GM18868 (cell line): ENCODE data around the gene CDKN2D.
"Not testable (repeated sequence)": the region's sequence is repeated elsewhere in the genome, so short reads cannot be mapped to it uniquely, and the experiment has no call there.

Experiments
- ATAC-seq: cut with Tn5 transposase; IDR thresholded peaks from one replicate; pipeline ENCODE4 v1.9.1; 2021; ENCODE audit warnings: mild to moderate bottlenecking, moderate library complexity; ENCODE audit not compliant: unreplicated experiment

The CDKN2D gene

DNA sequence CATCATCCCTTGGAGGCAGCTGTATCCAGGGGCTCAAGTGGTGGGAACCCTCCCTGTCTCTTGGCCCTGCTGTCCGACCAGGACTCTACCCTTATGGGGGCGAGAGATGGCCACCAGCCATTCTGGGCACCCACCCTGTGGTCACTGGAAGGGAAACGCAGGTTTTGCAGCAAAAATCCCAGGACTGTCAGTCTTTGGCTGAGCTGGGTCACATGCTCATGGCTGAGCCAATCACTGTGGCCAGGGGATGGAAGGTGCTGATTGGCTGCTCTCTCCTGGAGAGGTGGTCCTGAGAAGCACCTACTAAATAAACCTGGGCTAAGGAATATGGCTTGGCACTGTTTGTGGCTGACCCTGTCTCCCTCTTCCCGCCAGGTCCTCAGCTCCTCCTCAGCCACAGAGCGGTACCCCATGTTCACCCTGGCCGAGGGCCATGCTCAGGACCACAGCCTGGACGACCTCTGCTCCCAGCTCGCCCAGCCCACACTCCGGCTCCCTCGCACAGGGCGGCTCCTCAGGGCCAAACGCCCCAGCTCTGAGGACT is 16.2 kb downstream of the CDKN2D start:
- ATAC-seq = no peak

DNA sequence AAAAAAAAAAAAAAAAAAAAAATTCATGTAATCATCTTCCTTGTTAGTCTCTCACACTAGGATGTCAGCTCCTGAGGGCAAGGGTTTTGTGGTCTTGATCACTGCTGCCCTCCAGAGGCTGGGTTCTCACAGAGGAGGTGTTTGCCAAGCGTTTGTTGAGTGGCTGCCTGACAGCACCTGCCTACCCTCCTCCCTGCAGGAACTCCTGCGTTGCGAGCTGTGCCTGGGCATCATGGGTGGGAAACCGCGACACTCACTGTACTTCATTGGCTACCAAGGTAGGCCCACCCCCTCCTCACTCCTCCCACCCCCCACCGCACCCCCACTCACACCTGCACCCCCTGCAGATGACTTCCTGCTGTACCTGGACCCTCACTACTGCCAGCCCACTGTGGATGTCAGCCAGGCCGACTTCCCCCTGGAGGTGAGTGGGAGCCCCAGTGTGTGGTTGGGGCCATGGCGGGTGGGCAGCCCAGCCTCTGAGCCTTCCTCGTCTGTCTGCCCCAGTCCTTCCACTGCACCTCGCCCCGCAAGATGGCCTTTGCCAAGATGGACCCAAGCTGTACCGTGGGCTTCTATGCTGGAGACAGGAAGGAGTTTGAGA is 17.0 kb downstream of the CDKN2D start:
- ATAC-seq = no peak

DNA sequence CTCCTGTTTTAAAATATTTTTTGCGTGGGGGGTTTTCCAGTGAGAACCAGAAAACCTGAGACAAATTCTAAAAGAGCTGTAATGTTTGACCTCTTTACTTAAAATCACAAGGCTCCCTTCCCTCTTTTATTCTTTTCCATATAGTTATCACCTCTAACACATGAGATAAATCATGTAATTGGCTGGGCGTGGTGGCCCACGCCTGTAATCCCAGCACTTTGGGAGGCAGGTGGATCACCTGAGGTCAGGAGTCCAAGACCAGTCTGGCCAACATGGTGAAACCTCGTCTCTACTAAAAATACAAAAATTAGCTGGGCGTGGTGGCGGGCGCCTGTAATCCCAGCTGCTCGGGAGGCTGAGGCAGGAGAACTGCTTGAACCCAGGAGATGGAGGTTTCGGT is 17.8 kb downstream of the CDKN2D start:
- not testable (repeated sequence) for ATAC-seq

DNA sequence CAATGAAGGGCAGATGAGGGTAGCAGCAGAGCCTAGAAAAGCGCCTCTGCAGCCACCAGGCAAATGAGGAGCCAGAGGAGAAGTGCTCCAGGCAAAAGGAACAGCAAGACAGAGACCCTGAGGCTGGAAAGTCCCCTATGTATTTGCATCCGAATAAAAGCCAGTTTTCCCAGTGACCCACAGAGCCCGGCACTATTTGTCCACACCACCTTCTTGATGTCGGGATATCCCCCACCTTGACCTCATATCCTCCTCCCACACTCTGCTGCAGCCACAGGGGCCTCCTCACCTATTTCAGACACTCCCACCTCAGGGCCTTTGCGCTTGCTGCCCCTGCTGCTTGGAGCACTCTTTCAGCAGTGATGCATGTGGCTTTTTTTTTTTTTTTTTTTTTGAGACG is 18.4 kb downstream of the CDKN2D start:
- no peak for ATAC-seq

DNA sequence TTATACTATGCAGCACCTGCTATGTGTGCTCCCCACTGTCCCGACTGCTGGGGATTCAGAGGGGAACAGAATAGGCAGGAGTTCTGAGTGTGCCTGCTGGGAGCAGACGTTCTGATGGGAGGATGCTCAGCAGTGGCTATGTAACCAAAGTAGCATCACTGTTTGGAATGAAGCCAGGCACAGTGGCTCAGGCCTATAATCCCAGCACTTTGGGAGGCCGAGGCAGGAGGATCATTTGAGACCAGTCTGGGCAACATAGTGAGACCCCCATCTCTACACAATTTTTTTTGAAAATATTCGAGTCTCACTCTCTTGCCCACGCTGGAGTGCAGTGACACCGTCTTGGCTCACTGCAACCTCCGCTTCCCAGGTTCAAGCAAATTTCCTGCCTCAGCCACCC is 19.0 kb downstream of the CDKN2D start:
- no peak for ATAC-seq

DNA sequence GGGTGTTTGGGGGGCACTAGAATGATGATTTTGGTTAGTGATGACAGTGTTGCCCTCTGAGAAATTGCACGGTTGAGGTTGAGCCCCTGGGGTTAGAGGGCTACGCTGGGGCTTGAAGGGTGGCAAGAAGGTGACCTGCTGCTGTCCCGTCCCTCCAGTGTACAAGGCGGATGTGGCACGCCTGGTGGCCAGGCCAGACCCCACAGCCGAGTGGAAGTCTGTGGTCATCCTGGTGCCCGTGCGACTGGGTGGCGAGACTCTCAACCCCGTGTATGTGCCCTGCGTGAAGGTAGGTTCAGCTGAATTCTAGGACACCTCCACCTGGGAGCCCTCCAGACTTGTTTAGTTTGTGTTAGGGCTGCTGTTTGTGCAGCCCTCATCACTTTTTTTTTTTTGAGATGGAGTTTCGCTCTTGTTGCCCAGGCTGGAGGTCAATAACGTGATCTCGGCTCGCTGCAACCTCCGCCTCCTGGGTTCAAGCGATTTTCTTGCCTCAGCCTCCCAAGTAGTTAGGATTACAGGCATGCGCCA is 20.0 kb downstream of the CDKN2D start:
- ATAC-seq = no peak

DNA sequence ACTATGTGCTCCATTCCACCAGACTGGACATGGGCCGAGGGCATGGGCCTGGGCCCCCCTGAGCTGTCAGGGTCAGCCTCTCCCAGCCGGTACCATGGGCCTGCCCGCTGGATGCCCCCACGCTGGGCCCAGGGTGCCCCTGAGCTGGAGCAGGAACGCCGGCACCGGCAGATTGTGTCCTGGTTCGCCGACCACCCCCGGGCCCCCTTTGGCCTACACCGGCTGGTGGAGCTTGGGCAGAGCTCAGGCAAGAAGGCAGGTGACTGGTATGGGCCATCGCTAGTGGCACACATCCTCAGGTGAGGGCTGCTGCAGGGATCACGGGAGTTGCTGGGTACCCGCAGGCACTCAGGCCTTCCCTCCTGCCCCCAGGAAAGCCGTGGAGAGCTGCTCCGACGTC is 22.0 kb downstream of the CDKN2D start:
- no peak for ATAC-seq

DNA sequence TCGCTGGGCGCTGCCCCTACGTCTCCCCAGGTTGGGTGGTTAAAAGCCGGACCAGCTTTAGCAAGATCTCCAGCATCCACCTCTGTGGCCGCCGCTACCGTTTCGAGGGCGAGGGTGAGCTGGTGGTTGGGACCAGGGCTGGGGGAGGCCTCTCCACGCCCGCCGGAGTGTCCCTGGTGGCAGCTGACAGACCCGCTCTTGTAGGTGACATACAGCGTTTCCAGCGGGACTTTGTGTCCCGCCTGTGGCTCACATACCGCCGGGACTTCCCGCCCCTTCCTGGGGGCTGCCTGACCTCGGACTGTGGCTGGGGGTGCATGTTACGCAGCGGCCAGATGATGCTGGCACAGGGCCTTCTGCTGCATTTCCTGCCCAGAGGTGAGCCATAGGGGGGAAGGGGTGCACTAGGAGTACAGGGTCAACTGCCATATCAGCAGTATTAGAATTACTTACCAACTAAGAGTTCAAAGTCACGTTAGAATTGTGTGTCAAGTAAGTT is 24.0 kb downstream of the CDKN2D start:
- no peak for ATAC-seq

DNA sequence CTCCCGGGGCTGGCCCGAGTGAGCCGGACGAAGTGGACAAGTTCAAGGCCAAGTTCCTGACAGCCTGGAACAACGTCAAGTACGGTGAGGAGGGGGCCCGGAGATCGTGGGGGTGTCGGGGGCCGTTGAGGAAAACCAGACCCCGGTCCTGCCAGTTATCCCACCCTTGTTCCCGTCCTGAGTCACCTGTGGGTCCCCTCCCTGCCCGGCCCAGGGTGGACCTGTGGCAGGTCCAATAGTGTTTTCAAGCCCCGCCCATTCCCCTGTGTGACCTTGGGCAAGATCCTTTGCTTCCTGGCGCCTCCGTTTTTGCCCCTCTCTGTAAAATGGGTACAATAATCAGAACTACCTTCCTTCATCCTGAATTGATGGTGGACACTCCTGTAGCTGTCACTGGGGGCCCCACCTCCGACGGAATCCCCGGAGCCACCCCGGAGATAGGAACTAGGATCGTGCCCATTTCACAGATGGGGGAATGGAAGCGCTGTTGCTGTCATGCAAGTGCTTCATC is 24.5 kb downstream of the CDKN2D start:
- ATAC-seq = no peak

DNA sequence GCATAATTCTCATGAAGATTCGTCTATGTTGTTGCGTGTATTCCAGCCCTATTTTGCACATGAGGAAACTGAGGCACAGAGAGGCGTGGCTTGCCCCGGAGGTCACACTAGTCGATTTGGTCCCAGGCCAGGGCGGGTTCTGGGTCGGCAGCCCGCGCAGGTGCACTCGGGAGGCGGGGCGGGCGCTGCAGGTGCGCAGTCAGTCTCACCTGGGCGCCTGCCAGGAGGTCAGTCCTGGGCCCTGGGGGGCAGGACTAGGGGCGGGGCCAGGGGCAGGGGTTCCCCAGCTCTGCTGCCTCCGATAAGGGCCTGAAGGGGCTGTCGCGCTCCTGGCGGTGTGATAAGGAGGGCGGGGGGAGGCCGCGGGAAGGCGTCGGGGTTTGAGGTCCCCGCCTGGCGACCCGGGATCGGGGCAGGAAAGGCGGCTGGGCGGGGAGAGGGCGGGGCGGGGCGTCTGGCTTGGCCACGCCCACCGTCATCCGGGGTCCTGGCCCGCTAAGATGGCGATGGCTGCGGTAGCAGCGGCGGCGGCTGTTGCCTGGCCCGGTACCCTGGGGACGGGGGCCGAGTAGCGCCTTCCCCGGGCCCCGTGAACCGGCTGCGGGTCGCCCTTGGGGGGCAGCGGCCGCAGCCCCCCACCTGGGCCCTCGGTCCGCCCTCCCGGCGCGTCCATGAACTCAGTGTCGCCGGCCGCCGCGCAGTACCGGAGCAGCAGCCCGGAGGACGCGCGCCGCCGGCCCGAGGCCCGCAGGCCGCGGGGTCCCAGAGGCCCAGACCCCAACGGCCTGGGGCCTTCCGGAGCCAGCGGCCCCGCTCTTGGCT is 25.1 kb downstream of the CDKN2D start, which contains the start of gene ATG4D:
ATG4D (plus strand) TSS at position 485 of the 822 bp plus-strand sequence; CDS start at position 672, 187 bp downstream.
- ATAC-seq = peak; percentile 65

DNA sequence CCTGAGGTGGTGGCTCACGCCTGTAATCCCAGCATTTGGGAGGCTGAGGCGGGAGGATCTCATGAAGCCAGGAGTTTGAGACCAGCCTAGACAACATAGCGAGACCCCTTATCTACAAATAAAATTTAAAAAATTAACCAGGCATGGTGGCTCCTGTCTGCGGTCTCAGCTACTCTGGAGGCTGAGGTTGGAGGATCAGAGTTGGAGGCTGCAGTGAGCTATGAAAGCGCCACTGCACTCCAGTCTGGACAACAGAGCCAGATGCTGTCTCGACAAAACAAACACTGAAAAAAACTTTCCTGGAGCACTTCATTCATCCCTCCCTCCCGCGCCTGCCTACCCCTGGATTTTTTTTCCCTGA is 25.7 kb downstream of the CDKN2D start:
- no peak for ATAC-seq

DNA sequence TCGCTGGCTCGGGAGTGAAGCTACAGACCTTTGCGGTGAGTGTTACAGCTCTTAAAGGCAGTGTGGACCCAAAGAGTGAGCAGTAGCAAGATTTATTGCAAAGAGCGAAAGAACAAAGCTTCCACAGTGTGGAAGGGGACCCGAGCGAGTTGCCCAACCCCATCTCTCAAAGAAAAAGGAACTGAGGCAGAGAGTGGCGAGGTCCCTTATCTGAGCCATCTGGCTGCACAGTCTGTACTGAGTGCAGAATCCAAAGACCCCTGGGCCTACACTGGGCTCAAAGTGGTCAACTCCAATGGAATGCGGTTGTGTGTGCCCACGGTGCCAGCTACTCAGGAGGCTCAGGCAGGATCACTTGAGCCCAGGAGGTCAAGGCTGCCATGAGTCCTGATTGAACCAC is 29.8 kb downstream of the CDKN2D start:
- not testable (repeated sequence) for ATAC-seq

DNA sequence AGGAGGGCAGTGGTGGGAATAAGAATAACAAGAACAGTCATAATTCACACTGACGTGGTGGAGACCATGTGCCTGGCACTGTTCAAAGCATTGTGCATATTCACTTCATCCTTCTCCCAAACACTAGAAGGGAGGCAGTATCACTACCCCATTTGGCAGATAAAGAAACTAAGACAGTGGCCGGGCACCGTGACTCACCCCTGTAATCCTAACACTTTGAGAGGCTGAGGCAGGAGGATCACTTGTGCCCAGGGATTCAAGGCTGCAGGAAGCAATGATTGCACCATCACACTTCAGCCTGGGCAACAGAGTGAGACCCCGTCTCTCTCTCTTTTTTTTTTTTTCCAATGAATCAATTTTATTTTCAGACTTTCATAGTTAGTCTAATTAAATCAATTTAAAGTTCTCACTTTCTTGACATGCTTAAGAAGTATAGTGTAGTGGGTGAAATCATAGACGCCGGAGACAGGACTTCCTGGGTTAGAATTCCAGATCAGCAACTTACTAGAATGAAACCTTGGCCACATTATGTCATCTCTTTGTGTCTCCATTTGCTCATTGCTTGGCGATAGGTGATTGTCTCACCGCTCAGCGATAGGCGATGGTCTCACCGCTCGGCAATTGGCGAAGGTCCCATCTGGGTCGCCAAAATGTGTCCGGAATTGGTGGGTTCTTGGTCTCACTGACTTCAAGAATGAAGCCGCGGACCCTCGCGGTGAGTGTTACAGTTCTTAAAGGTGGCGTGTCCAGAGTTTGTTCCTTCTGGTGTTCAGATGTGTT is 30.4 kb downstream of the CDKN2D start:
- no peak for ATAC-seq

DNA sequence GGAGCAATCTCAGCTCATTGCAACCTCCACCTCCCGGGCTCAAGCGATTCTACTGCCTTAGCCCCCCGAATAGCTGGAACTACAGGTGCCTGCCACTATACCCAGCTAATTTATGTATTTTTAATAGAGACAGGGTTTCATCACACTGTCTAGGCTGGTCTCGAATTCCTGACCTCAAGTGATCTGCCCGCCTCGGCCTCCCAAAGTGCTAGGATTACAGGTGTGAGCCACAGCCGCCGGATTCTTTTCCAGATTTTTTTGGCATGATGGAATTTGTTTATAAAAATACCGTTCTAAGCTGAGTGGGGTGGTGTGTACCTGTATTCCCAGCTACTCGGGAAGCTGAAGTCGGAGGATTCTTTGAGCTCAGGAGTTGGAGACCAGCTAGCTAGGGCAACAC is 31.1 kb downstream of the CDKN2D start:
- no peak for ATAC-seq

DNA sequence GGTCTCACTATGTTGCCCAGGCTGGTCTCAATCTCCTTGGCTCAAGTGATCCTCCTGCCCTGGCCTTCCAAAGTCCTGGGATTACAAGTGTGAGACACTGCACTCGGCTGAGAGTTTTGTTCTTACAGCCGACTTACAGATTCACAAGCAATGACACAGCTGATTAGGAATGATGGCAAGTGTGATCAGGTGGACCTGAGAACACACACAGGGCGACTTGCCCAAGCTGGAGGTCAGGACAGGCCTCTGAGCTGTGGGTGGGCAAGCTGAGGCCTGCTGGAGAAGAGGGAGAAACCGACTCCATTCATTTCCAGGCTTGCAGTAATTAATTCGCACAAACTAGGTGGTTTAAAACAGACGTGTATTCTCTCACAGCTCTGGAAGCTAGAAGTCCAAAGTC is 33.2 kb downstream of the CDKN2D start:
- ATAC-seq = no peak

DNA sequence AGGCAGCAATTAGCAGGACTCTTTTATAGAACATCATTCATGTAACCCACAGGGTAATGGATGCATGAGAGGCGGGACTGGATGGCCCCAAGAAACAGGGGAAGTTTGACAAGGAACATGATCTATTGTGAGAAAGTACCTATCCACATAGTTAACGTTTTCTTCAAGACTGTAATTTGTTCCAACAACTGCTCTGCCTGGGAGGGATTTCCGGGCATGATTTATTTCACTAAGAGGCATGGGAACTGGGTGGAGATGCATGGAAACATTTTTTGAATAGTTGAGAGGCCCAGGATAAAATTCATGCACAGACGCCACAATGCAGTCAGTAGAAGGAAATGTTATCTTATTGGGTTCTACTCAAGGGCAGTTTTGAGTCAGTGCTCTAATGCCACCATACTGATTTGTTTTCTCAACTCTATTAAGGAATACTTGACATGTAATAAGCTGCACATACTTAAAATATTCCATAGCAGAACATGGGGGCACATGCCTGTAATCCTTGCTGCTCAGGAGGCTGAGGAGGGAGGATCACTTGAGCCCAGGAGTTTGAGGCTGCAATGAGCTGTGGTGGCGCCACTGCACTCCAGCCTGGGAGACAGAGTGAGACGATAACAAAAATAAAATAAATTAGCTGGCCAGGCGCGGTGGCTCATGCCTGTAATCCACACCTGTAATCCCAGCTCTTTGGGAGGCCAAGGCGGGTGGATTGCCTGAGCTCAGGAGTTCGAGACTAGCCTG is 35.0 kb downstream of the CDKN2D start:
- ATAC-seq = no peak

DNA sequence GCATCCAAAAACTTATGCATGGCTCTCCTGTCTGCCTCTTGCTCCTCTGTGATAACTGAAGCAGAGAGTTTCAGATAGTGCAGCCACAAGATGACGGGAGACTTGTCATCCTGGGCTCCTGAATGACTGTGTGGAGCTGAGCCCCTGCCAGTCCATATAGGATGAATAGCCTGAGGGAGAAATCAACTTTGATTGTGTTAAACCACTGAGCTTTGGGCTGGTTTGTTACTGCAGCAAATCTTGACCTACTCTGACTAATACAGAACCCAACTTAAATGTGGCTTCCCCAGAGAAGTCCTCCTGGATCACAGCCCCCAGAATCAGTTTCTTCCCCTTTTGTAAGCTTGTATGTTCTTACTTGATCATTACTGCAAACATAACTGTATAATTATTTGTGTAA is 36.3 kb downstream of the CDKN2D start:
- no peak for ATAC-seq

DNA sequence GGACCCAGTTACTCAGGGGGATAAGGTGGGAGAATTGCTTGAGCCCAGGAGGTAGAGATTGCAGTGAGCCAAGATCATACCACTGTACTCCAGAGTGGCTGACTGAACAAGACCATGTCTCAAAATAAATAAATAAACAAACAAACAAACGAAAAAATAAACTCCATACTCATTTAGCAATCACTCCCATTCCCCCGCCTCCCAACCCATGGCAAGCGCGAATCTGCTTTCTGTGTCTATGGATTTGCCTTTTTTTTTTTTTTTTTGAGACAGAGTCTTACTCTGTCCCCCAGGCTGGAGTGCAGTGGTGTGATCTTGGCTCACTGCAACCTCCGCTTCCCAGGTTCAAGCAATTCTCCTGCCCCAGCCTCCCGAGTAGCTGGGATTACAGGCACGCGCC is 41.9 kb downstream of the CDKN2D start:
- ATAC-seq = not testable (repeated sequence)

DNA sequence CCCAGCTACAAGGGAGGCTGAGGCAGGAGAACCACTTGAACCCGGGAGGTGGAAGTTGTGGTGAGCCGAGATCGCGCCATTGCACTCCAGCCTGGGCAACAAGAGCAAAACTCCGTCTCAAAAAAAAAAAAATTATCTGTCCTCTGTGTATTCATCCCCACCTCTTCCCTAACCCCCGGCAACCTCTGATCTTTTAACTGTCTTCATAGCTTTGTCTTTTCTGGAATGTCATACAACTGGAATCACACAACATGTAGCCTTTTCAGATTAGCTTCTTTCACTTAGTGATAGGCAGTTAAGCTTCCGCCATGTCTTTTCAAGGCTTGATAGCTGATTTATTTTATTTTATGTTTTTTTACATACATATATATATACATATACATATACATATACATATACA is 43.1 kb downstream of the CDKN2D start:
- no peak for ATAC-seq

DNA sequence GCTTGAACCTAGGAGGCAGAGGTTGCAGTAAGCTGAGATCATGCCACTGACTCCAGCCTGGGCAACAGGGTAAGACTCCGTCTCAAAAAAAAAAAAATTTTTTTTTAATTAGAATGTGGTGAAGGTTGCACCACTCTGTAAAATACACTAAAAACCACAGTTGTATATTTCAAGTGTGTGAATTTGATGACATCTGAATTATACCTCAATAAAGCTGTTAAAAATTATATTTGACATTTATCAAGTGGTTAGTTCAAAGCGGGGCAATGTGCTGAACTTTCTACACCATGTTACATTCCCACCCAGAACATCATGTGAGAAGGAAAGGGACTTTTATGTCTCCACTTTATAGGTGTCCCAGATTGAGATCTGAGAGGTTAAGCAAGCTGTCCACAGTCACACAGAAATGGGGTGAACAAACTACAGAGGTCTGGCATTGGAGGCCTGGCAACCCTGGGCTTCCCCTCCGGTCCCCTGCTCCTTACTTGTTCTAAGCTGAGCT is 45.6 kb downstream of the CDKN2D start:
- no peak for ATAC-seq
